Erythroblast (primary cell): ENCODE results near the gene PCDHA5.
"Not testable (repeated sequence)": the region's sequence is repeated elsewhere in the genome, so short reads cannot be mapped to it uniquely, and the experiment has no call there.

Experiments used
- GATA1 ChIP-seq: IDR thresholded peaks from 2 replicates; pipeline ENCODE4 v1.6.1; 2011; ENCODE audit warnings: low read depth, mild to moderate bottlenecking, control low read depth, low read length, moderate library complexity
- POLR2A ChIP-seq: IDR thresholded peaks from 2 replicates; pipeline ENCODE4 v1.6.1; 2011; ENCODE audit warnings: mild to moderate bottlenecking, low read length

DNA sequence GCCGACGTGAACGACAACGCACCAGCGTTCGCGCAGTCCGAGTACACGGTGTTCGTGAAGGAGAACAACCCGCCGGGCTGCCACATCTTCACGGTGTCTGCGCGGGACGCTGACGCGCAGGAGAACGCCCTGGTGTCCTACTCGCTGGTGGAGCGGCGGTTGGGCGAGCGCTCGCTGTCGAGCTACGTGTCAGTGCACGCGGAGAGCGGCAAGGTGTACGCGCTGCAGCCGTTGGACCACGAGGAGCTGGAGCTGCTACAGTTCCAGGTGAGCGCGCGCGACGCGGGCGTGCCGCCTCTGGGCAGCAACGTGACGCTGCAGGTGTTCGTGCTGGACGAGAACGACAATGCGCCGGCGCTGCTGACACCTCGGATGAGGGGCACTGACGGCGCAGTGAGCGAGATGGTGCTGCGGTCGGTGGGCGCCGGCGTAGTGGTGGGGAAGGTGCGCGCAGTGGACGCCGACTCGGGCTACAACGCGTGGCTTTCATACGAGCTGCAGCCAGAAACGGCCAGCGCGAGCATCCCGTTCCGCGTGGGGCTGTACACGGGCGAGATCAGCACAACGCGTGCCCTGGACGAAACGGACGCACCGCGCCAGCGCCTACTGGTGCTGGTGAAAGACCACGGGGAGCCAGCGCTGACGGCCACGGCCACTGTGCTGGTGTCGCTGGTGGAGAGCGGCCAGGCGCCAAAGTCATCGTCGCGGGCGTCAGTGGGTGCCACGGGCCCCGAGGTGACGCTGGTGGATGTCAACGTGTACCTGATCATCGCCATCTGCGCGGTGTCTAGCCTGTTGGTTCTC, 28.6 kb downstream of the PCDHA5 start:
- TF ChIP-seq POLR2A, GATA1: not testable (repeated sequence)
